GM18507 (cell line): ENCODE data around the gene ARL4D.
"Not testable (repeated sequence)": the region's sequence is repeated elsewhere in the genome, so short reads cannot be mapped to it uniquely, and the experiment has no call there.

Experiments
- DNase-seq: peaks from one replicate; pipeline ENCODE4 v3.0.0; 2011; ENCODE audit warnings: low read depth; ENCODE audit not compliant: insufficient read length; ENCODE audit errors: extremely low spot score
- FAIRE-seq: peaks from 2 replicates; lab custom pipeline; 2011; peaks lifted over from hg19 to GRCh38; lab: Jason Lieb, UNC

ARL4D gene

GRCh38 chr17:43416998-43417890 lies 18.5 kb downstream of the ARL4D start:
- no peak for FAIRE-seq

GRCh38 chr17:43418441-43419374 lies 19.9 kb downstream of the ARL4D start:
- FAIRE-seq (no peak), DNase-seq (no peak)

More at GRCh38 chr17:43416998-43417890, 18.5 kb downstream of the ARL4D start:
- DNase-seq: no peak

- not testable (repeated sequence) for FAIRE-seq
Measured at GRCh38 chr17:43419375-43419882, 20.6 kb downstream of the ARL4D start.

GRCh38 chr17:43423777-43424455 lies 25.1 kb downstream of the ARL4D start:
- no peak for DNase-seq
- no peak for FAIRE-seq

More at GRCh38 chr17:43419375-43419882, 20.6 kb downstream of the ARL4D start:
- not testable (repeated sequence) for DNase-seq

GRCh38 chr17:43427362-43428043 lies 28.7 kb downstream of the ARL4D start:
- DNase-seq: no peak
- FAIRE-seq: no peak

GRCh38 chr17:43428524-43428923 lies 29.7 kb downstream of the ARL4D start:
- no peak for DNase-seq
- FAIRE-seq: no peak

GRCh38 chr17:43430936-43431713 lies 32.3 kb downstream of the ARL4D start:
- no peak for FAIRE-seq
- DNase-seq: no peak

GRCh38 chr17:43431714-43432523 lies 33.1 kb downstream of the ARL4D start:
- no peak for DNase-seq
- FAIRE-seq: no peak

GRCh38 chr17:43434902-43435319 lies 36.1 kb downstream of the ARL4D start:
- DNase-seq (no peak), FAIRE-seq (no peak)

GRCh38 chr17:43437756-43438155 lies 39.0 kb downstream of the ARL4D start:
- no peak for FAIRE-seq
- no peak for DNase-seq

GRCh38 chr17:43438626-43439025 lies 39.8 kb downstream of the ARL4D start:
- no peak for FAIRE-seq
- no peak for DNase-seq

GRCh38 chr17:43439041-43439440 lies 40.2 kb downstream of the ARL4D start:
- DNase-seq: no peak

GRCh38 chr17:43442711-43443110 lies 43.9 kb downstream of the ARL4D start:
- DNase-seq (no peak), FAIRE-seq (no peak)

More at GRCh38 chr17:43439041-43439440, 40.2 kb downstream of the ARL4D start:
- no peak for FAIRE-seq

GRCh38 chr17:43443381-43443780 lies 44.6 kb downstream of the ARL4D start:
- FAIRE-seq (no peak), DNase-seq (no peak)

- no peak for FAIRE-seq
- no peak for DNase-seq
Measured at GRCh38 chr17:43444223-43445008, 45.6 kb downstream of the ARL4D start.

- no peak for FAIRE-seq
- no peak for DNase-seq
Measured at GRCh38 chr17:43445009-43445589, 46.3 kb downstream of the ARL4D start.
